SK-N-SH (cell line): ENCODE data around the gene C1QTNF5. TPM values are rescaled to one million over a fixed set of nuclear protein-coding genes. Genes with fewer than 3 reads are reported as not detected.

Experiments
- CTCF ChIA-PET: fragments of 300-600, 350-600 bp; formaldehyde crosslinking; extraction: SDS; loops from one replicate; lab custom pipeline; 2021; lab: Yijun Ruan, JAX
- POLR2A ChIA-PET: fragments of 350-600 bp; sonication (Branson Sonifier 250); formaldehyde crosslinking; extraction: SDS; loops from one replicate; lab custom pipeline; 2020; ENCODE audit warnings: antibody characterized with exemption, inconsistent platforms; lab: Yijun Ruan, JAX
- DNase-seq: peaks from one replicate; pipeline ENCODE4 v3.0.0; 2012
- H2AFZ ChIP-seq: fragments of 200-600 bp; sonication (generic); 2 replicates; pipeline ENCODE4 v1.8.1; 2016; ENCODE audit warnings: antibody characterized with exemption, mild to moderate bottlenecking, low read depth
- H3F3A ChIP-seq: fragments of 200-600 bp; sonication (generic); replicated peaks from 2 replicates; pipeline ENCODE3; 2016; ENCODE audit warnings: antibody characterized with exemption, mild to moderate bottlenecking; ENCODE audit not compliant: insufficient read depth
- H3K27ac ChIP-seq, 2 experiments: fragments of 200-500 bp in 1 of 2; fragments of 200-600 bp in 1 of 2; sonication (Bioruptor generic) in 1 of 2; sonication (generic), shearing (Covaris generic) in 1 of 2; 2 replicates each; pipeline versions ENCODE4 v1.5.1 to v1.6.1; 2014 to 2016; ENCODE audit warnings: low read depth in 2 of 2, inconsistent platforms in 1 of 2, low read length in 1 of 2, mild to moderate bottlenecking in 1 of 2, mixed read lengths in 1 of 2
- H3K27me3 ChIP-seq: fragments of 200-600 bp; sonication (generic), shearing (Covaris generic); 2 replicates; pipeline ENCODE4 v1.6.1; 2016; ENCODE audit warnings: mixed run types; ENCODE audit not compliant: insufficient read depth
- H3K36me3 ChIP-seq, 2 experiments: fragments of 200-500 bp in 1 of 2; fragments of 200-600 bp in 1 of 2; sonication (Bioruptor generic) in 1 of 2; sonication (generic) in 1 of 2; replicated peaks in 1 of 2; 2 replicates each; pipeline versions ENCODE3 to v1.5.1; 2014 to 2016; ENCODE audit warnings: low read length in 1 of 2, mild to moderate bottlenecking in 1 of 2; ENCODE audit not compliant: insufficient read depth in 2 of 2, control insufficient read depth in 1 of 2
- H3K4me1 ChIP-seq, 2 experiments: fragments of 200-500 bp in 1 of 2; fragments of 200-600 bp in 1 of 2; sonication (Bioruptor generic) in 1 of 2; sonication (generic), shearing (Covaris generic) in 1 of 2; 2 replicates each; pipeline versions ENCODE4 v1.5.1 to v1.6.1; 2014 to 2016; ENCODE audit warnings: low read depth in 1 of 2, low read length in 1 of 2, mixed run types in 1 of 2; ENCODE audit not compliant: insufficient read depth in 2 of 2, control insufficient read depth in 1 of 2
- H3K4me2 ChIP-seq: fragments of 200-600 bp; sonication (generic), shearing (Covaris generic); 2 replicates; pipeline ENCODE4 v1.6.1; 2017; ENCODE audit warnings: mixed run types
- H3K4me3 ChIP-seq, 2 experiments: fragments of 200-500 bp in 1 of 2; fragments of 200-600 bp in 1 of 2; sonication (Bioruptor generic) in 1 of 2; sonication (generic), shearing (Covaris generic) in 1 of 2; 2 replicates each; pipeline versions ENCODE4 v1.5.1 to v1.8.1; 2014 to 2016; ENCODE audit warnings: low read depth in 2 of 2, inconsistent platforms in 1 of 2, low read length in 1 of 2, mild to moderate bottlenecking in 1 of 2, mixed read lengths in 1 of 2, moderate library complexity in 1 of 2
- H3K79me2 ChIP-seq: fragments of 200-600 bp; sonication (generic); 2 replicates; pipeline ENCODE4 v1.8.1; 2017; ENCODE audit warnings: mild to moderate bottlenecking; ENCODE audit not compliant: insufficient read depth
- H3K9ac ChIP-seq: fragments of 200-600 bp; sonication (generic); 2 replicates; pipeline ENCODE4 v1.6.1; 2017; ENCODE audit warnings: mixed run types
- H3K9me2 ChIP-seq: fragments of 200-600 bp; sonication (generic); 2 replicates; pipeline ENCODE4 v1.6.1; 2017; ENCODE audit warnings: mixed run types
- H3K9me3 ChIP-seq: fragments of 200-600 bp; sonication (generic); 2 replicates; pipeline ENCODE4 v1.6.1; 2017; ENCODE audit warnings: mixed run types, mild to moderate bottlenecking, moderate library complexity
- H4K20me1 ChIP-seq: fragments of 200-600 bp; sonication (generic); 2 replicates; pipeline ENCODE4 v1.6.1; 2017; ENCODE audit warnings: mild to moderate bottlenecking, mixed run types; ENCODE audit not compliant: insufficient read depth
- FOXJ3 ChIP-seq: sonication (generic); formaldehyde crosslinking; IDR thresholded peaks from 2 replicates; pipeline ENCODE4 v1.5.1; 2020; ENCODE audit warnings: mild to moderate bottlenecking, missing genetic modification reagents
- JUND ChIP-seq: IDR thresholded peaks from 2 replicates; pipeline ENCODE4 v1.4.0; 2012
- POLR2AphosphoS5 ChIP-seq: IDR thresholded peaks from 2 replicates; pipeline ENCODE4 v1.6.1; 2012; ENCODE audit warnings: low read depth, low read length
- RFX5 ChIP-seq: IDR thresholded peaks from 2 replicates; pipeline ENCODE4 v1.6.1; 2012; ENCODE audit warnings: mild to moderate bottlenecking, improper control_type of control experiment, low read length
- SMC3 ChIP-seq: IDR thresholded peaks from 2 replicates; pipeline ENCODE4 v1.6.1; 2012; ENCODE audit warnings: low read depth, low read length, improper control_type of control experiment
- TAF1 ChIP-seq: IDR thresholded peaks from 2 replicates; pipeline ENCODE4 v1.6.1; 2012; ENCODE audit warnings: low read depth, mild to moderate bottlenecking, low read length, moderate library complexity, borderline replicate concordance
- TCF12 ChIP-seq: IDR thresholded peaks from 2 replicates; pipeline ENCODE4 v1.4.0; 2012
- WGBS: methylation state at CpG from one replicate; pipeline ENCODE4 v1.1.6; 2017; ENCODE audit warnings: low lambda C conversion rate; 5-methylcytosine and 5-hydroxymethylcytosine counted together
- polyA plus RNA-seq, 3 experiments: library from polyadenylated mRNA; depleted of rRNA; stranded (reverse); fragments of >200 nt; gene quantifications; 2 replicates each; pipeline ENCODE4 v1.2.3, GENCODE V29; 2012
- TF ChIP-seq, protein P1 (sequence below): fragments of 150-350 bp; IDR thresholded peaks from 2 replicates; pipeline ENCODE4 v1.6.1; 2016; ENCODE audit warnings: mild to moderate bottlenecking, low read depth, low read length
- TF ChIP-seq, protein P2 (sequence below): IDR thresholded peaks from 2 replicates; pipeline ENCODE4 v1.6.1; 2012; ENCODE audit warnings: mild to moderate bottlenecking, low read depth, low read length, moderate library complexity
- TF ChIP-seq, protein P3 (sequence below): fragments of 200-600 bp; sonication (generic); IDR thresholded peaks from 2 replicates; pipeline ENCODE4 v1.6.1; 2017; ENCODE audit warnings: antibody characterized with exemption, mild to moderate bottlenecking, moderate library complexity

The C1QTNF5 gene
- polyA plus RNA-seq, 1 of the 3 experiments (the other 2 are of a cell fraction): 0.71 TPM

GRCh38 chr11:119334174-119334930, 6.3 kb downstream of the C1QTNF5 start, which contains the start of gene RNF26 (continued):
- TF ChIP-seq, protein P1, sequence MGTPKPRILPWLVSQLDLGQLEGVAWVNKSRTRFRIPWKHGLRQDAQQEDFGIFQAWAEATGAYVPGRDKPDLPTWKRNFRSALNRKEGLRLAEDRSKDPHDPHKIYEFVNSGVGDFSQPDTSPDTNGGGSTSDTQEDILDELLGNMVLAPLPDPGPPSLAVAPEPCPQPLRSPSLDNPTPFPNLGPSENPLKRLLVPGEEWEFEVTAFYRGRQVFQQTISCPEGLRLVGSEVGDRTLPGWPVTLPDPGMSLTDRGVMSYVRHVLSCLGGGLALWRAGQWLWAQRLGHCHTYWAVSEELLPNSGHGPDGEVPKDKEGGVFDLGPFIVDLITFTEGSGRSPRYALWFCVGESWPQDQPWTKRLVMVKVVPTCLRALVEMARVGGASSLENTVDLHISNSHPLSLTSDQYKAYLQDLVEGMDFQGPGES: peak; percentile 69; the same call in 1 of the 2 replicates
- TF ChIP-seq TAF1: peak; percentile 87
- no peak for TF ChIP-seq JUND
- no peak for TF ChIP-seq TCF12
- no peak for TF ChIP-seq SMC3
- no peak for TF ChIP-seq FOXJ3 (CRISPR knock-in tag)
- TF ChIP-seq, protein P2, sequence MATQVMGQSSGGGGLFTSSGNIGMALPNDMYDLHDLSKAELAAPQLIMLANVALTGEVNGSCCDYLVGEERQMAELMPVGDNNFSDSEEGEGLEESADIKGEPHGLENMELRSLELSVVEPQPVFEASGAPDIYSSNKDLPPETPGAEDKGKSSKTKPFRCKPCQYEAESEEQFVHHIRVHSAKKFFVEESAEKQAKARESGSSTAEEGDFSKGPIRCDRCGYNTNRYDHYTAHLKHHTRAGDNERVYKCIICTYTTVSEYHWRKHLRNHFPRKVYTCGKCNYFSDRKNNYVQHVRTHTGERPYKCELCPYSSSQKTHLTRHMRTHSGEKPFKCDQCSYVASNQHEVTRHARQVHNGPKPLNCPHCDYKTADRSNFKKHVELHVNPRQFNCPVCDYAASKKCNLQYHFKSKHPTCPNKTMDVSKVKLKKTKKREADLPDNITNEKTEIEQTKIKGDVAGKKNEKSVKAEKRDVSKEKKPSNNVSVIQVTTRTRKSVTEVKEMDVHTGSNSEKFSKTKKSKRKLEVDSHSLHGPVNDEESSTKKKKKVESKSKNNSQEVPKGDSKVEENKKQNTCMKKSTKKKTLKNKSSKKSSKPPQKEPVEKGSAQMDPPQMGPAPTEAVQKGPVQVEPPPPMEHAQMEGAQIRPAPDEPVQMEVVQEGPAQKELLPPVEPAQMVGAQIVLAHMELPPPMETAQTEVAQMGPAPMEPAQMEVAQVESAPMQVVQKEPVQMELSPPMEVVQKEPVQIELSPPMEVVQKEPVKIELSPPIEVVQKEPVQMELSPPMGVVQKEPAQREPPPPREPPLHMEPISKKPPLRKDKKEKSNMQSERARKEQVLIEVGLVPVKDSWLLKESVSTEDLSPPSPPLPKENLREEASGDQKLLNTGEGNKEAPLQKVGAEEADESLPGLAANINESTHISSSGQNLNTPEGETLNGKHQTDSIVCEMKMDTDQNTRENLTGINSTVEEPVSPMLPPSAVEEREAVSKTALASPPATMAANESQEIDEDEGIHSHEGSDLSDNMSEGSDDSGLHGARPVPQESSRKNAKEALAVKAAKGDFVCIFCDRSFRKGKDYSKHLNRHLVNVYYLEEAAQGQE: no peak

- Histone ChIP-seq H3K9me2 (no peaks in the 10 kb centered on the region), H4K20me1 (no peaks in the 10 kb centered on the region), H3F3A (no peaks in the 10 kb centered on the region), H3K4me2 (no peak overlapping the region), H2AFZ (no peak overlapping the region), H3K36me3 (peaks cover 0 to 12% of the 10 kb centered on the region in 2 experiments), H3K4me1 (peaks cover 2 to 16% of the 10 kb centered on the region in 2 experiments; a peak in 3 of 4 replicates), H3K9ac (no peak overlapping the region), H3K4me3 (no peak overlapping the region), H3K79me2 (peaks cover 28% of the 10 kb centered on the region), H3K27me3 (no peaks in the 10 kb centered on the region), H3K9me3 (no peaks in the 10 kb centered on the region), H3K27ac (no peak overlapping the region)
- ChIA-PET POLR2A (no interaction called here), CTCF (interaction anchor here (0.9 to 5.2 kb wide), 3 partner anchors 8 to 127 kb away, joined by 3 to 45 read pairs (median 8); partner anchors contain the start of genes C1QTNF5 and CBL)
- 80% methylated on average over 4 of the region's 4 CpGs for WGBS
- TF ChIP-seq, protein P1: no peak
- TF ChIP-seq TAF1 (no peak), JUND (no peak), TCF12 (no peak), RFX5 (no peak), POLR2AphosphoS5 (no peak)
- TF ChIP-seq, protein P3, sequence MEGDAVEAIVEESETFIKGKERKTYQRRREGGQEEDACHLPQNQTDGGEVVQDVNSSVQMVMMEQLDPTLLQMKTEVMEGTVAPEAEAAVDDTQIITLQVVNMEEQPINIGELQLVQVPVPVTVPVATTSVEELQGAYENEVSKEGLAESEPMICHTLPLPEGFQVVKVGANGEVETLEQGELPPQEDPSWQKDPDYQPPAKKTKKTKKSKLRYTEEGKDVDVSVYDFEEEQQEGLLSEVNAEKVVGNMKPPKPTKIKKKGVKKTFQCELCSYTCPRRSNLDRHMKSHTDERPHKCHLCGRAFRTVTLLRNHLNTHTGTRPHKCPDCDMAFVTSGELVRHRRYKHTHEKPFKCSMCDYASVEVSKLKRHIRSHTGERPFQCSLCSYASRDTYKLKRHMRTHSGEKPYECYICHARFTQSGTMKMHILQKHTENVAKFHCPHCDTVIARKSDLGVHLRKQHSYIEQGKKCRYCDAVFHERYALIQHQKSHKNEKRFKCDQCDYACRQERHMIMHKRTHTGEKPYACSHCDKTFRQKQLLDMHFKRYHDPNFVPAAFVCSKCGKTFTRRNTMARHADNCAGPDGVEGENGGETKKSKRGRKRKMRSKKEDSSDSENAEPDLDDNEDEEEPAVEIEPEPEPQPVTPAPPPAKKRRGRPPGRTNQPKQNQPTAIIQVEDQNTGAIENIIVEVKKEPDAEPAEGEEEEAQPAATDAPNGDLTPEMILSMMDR: no peak
- DNase-seq: no peak
Measured at GRCh38 chr11:119332111-119332765, 8.4 kb downstream of the C1QTNF5 start.
